Testis (tissue), 5 donors: Measurements from ENCODE around the gene SSBP2. TPM values are rescaled to one million over a fixed set of nuclear protein-coding genes. Genes with fewer than 3 reads are reported as not detected.

Experiments
- DNase-seq: peaks from one replicate; pipeline ENCODE4 v3.0.0-alpha.2; 2019
- H3K27ac ChIP-seq, 2 donors: fragments of 200-600 bp; sonication (generic); one replicate each; pipeline ENCODE4 v1.5.1; 2019
- H3K27me3 ChIP-seq: fragments of 200-600 bp; sonication (generic); one replicate; pipeline ENCODE4 v1.5.1; 2019
- H3K36me3 ChIP-seq: fragments of 200-600 bp; sonication (generic); one replicate; pipeline ENCODE4 v1.5.1; 2017; ENCODE audit warnings: low read depth; ENCODE audit errors: missing control alignments
- H3K4me1 ChIP-seq: fragments of 200-600 bp; sonication (generic); one replicate; pipeline ENCODE4 v1.5.1; 2019
- H3K4me3 ChIP-seq, 2 donors: fragments of 200-600 bp; sonication (generic); one replicate each; pipeline ENCODE4 v1.5.1; 2017 to 2019
- H3K9me3 ChIP-seq: fragments of 200-600 bp; sonication (generic); one replicate; pipeline ENCODE4 v1.5.1; 2017
- CTCF ChIP-seq, 3 experiments: fragments of 450-650 bp in 2 of 3; fragments of 200-600 bp in 1 of 3; sonication (generic) in 1 of 3; IDR thresholded peaks; one replicate each; pipeline ENCODE4 v1.5.1; 2016 to 2019; ENCODE audit warnings: antibody characterized with exemption in 3 of 3, mild to moderate bottlenecking in 2 of 3, moderate library complexity in 1 of 3
- POLR2A ChIP-seq: fragments of 450-650 bp; IDR thresholded peaks from one replicate; pipeline ENCODE4 v1.6.1; 2017; ENCODE audit warnings: antibody characterized with exemption, mild to moderate bottlenecking, moderate library complexity
- WGBS, 2 donors: methylation state at CpG; one replicate each; pipeline ENCODE4 v1.1.5; 2018; 5-methylcytosine and 5-hydroxymethylcytosine counted together
- intact Hi-C: fragments of 100-400 bp; cut with DNase I; formaldehyde crosslinking; loops from one replicate; pipeline ENCODE4 v1.15.1; 2023; ENCODE audit warnings: low total_unique reads
- long read RNA-seq, 2 donors: transcript quantifications; one replicate each; lab custom pipeline, GENCODE V29; 2026
- polyA plus RNA-seq: library from polyadenylated mRNA; stranded (reverse); fragments of 350-450 nt; fragmentation: Illumina TruSeq; extraction: RNeasy Lipid Tissue Mini Kit (QIAGEN cat#74804); gene quantifications from one replicate; pipeline ENCODE4 v1.2.3, GENCODE V29; 2014; ENCODE audit warnings: low read depth, low replicate concordance; ENCODE audit not compliant: insufficient read depth
- total RNA-seq, 2 donors: library from RNA; depleted of rRNA; stranded (reverse); fragments of >200 nt; gene quantifications; one replicate each; pipeline ENCODE4 v1.2.3, GENCODE V29; 2016

SSBP2 gene
- total RNA-seq (10 to 100 TPM; 17.5 to 22.7 TPM), polyA plus RNA-seq (27.6 TPM)
- long read RNA-seq, donor 1, full-length matches to known transcripts: 16 of 21 reads
- long read RNA-seq, donor 1, partial matches to known transcripts: 5 of 21 reads
- long read RNA-seq, donor 1, other reads (novel, unspliced or antisense): 0 of 21 reads
- long read RNA-seq, donor 2, full-length matches to known transcripts: 8 of 8 reads
- long read RNA-seq, donor 2, partial matches to known transcripts: 0 of 8 reads
- long read RNA-seq, donor 2, other reads (novel, unspliced or antisense): 0 of 8 reads

- Histone ChIP-seq H3K27me3 (no peaks in the 10 kb centered on the region), H3K27ac (peak within 1 kb of the TSS; percentile 96 to 98), H3K4me3 (peak within 1 kb of the TSS; percentile 83 to 85), H3K9me3 (no peaks in the 10 kb centered on the region), H3K36me3 (no peaks in the 10 kb centered on the region), H3K4me1 (peaks cover 13% of the 10 kb centered on the region)
- DNase-seq: peak; percentile 99
- TF ChIP-seq CTCF (IDR thresholded peaks at IDR 0.05) (no peak), POLR2A (peak; percentile 34)
- 1% methylated on average over 26 to 67 of the region's 73 CpGs for WGBS, 2 donors
- intact Hi-C loops: loop anchor here (1.0 to 5.0 kb wide), 2 partner anchors 36 to 101 kb away; no protein-coding TSS in a partner anchor
These were observed at the start of gene SSBP2 for GRCh38 chr5:81751009-81751835. SSBP2 (minus strand) TSS chr5:81751097; CDS start chr5:81751042, 55 bp downstream.

GRCh38 chr5:81795666-81796065 is 44.8 kb upstream of the SSBP2 start:
- no peaks in the 10 kb centered on the region for H3K27me3 ChIP-seq
- no peak overlapping the region for H3K27ac ChIP-seq
- intact Hi-C loops: no loop called here
- TF ChIP-seq CTCF (IDR thresholded peaks at IDR 0.05): no peak
- no peak for TF ChIP-seq POLR2A
- H3K36me3 ChIP-seq: no peaks in the 10 kb centered on the region
- H3K9me3 ChIP-seq: no peaks in the 10 kb centered on the region
- H3K4me1 ChIP-seq: no peaks in the 10 kb centered on the region
- DNase-seq: no peak
- no peak overlapping the region for H3K4me3 ChIP-seq
- 85 to 92% methylated on average over 1 of the region's 1 CpG for WGBS, 2 donors

- no peaks in the 10 kb centered on the region for H3K27me3 ChIP-seq
- H3K4me1 ChIP-seq: no peaks in the 10 kb centered on the region
- no peak for DNase-seq
- TF ChIP-seq POLR2A (no peak), CTCF (IDR thresholded peaks at IDR 0.05) (no peak)
- H3K4me3 ChIP-seq: no peak overlapping the region
- WGBS, 2 donors: 52 to 57% methylated on average over 4 of the region's 4 CpGs
- H3K36me3 ChIP-seq: no peaks in the 10 kb centered on the region
- no peak overlapping the region for H3K27ac ChIP-seq
- intact Hi-C loops: no loop called here
- no peaks in the 10 kb centered on the region for H3K9me3 ChIP-seq
These were observed 43.3 kb upstream of the SSBP2 start for GRCh38 chr5:81794226-81794625.

- intact Hi-C loops: no loop called here
- 92 to 94% methylated on average over 9 of the region's 9 CpGs for WGBS, 2 donors
- H3K27me3 ChIP-seq: no peaks in the 10 kb centered on the region
- H3K9me3 ChIP-seq: no peaks in the 10 kb centered on the region
- H3K4me1 ChIP-seq: peaks cover 12% of the 10 kb centered on the region
- no peak overlapping the region for H3K4me3 ChIP-seq
- no peak for DNase-seq
- H3K36me3 ChIP-seq: no peaks in the 10 kb centered on the region
- H3K27ac ChIP-seq: no peak overlapping the region
- TF ChIP-seq POLR2A (no peak), CTCF (IDR thresholded peaks at IDR 0.05) (no peak)
These were observed 39.4 kb upstream of the SSBP2 start for GRCh38 chr5:81790336-81790735.
